GM23338 (cell line): ENCODE measurements around the gene SETBP1. TPM values are rescaled to one million over a fixed set of nuclear protein-coding genes. Genes with fewer than 3 reads are reported as not detected.

Experiments used
- ATAC-seq: fragments of 200-7000 bp; cut with Tn5 transposase; 3 replicates; pipeline ENCODE4 v1.9.1; 2020
- DNase-seq: peaks from one replicate; pipeline ENCODE4 v3.0.0-alpha.2; 2015; ENCODE audit warnings: low spot score
- H2AFZ ChIP-seq: fragments of 200-600 bp; sonication (generic); 2 replicates; pipeline ENCODE4 v1.8.0; 2016; ENCODE audit warnings: antibody characterized with exemption, mild to moderate bottlenecking, moderate library complexity
- H3F3A ChIP-seq: fragments of 200-600 bp; sonication (generic); replicated peaks from 2 replicates; pipeline ENCODE4 v1.8.0; 2017; ENCODE audit warnings: antibody characterized with exemption, mixed run types, low read depth
- H3K27ac ChIP-seq: fragments of 200-600 bp; sonication (generic); 2 replicates; pipeline ENCODE4 v1.6.1; 2016; ENCODE audit warnings: low read depth
- H3K27me3 ChIP-seq: fragments of 200-600 bp; sonication (generic); 2 replicates; pipeline ENCODE4 v1.8.0; 2016; ENCODE audit warnings: mild to moderate bottlenecking, mixed run types, moderate library complexity; ENCODE audit not compliant: insufficient read depth
- H3K36me3 ChIP-seq: fragments of 200-600 bp; sonication (generic); 2 replicates; pipeline ENCODE4 v1.8.0; 2016; ENCODE audit warnings: mild to moderate bottlenecking; ENCODE audit not compliant: insufficient read depth
- H3K4me1 ChIP-seq: fragments of 200-600 bp; sonication (generic); 2 replicates; pipeline ENCODE4 v1.8.0; 2016; ENCODE audit warnings: mild to moderate bottlenecking, moderate library complexity; ENCODE audit not compliant: insufficient read depth
- H3K4me2 ChIP-seq: fragments of 200-600 bp; sonication (generic); 2 replicates; pipeline ENCODE4 v1.7.1; 2017; ENCODE audit warnings: mixed run types
- H3K4me3 ChIP-seq: fragments of 200-600 bp; sonication (generic); 2 replicates; pipeline ENCODE4 v1.6.1; 2016; ENCODE audit warnings: mixed run types
- H3K79me2 ChIP-seq: fragments of 200-600 bp; sonication (generic); replicated peaks from 2 replicates; pipeline ENCODE4 v1.8.0; 2017; ENCODE audit warnings: mild to moderate bottlenecking; ENCODE audit not compliant: insufficient read depth
- H3K9me2 ChIP-seq: fragments of 200-600 bp; sonication (generic); 2 replicates; pipeline ENCODE4 v1.8.0; 2017; ENCODE audit not compliant: insufficient read depth
- H4K20me1 ChIP-seq: fragments of 200-600 bp; sonication (generic); replicated peaks from 2 replicates; pipeline ENCODE4 v1.8.0; 2017; ENCODE audit warnings: mild to moderate bottlenecking; ENCODE audit not compliant: insufficient read depth
- H3K27ac Mint-ChIP-seq: 2 replicates; pipeline ENCODE4 v1.8.0; 2020; ENCODE audit warnings: inconsistent platforms, mild to moderate bottlenecking, moderate library complexity, mixed read lengths
- H3K27me3 Mint-ChIP-seq: 3 replicates; pipeline ENCODE4 v1.8.0; 2022; ENCODE audit warnings: low read depth, mild to moderate bottlenecking, moderate library complexity, mixed read lengths, inconsistent platforms; ENCODE audit not compliant: insufficient read depth, poor library complexity
- H3K36me3 Mint-ChIP-seq: 3 replicates; pipeline ENCODE4 v1.8.0; 2021; ENCODE audit warnings: low read depth, mild to moderate bottlenecking, inconsistent platforms, moderate library complexity, mixed read lengths
- H3K4me1 Mint-ChIP-seq: 3 replicates; pipeline ENCODE4 v1.8.0; 2020; ENCODE audit warnings: mild to moderate bottlenecking, inconsistent platforms, mixed read lengths
- H3K4me3 Mint-ChIP-seq: 3 replicates; pipeline ENCODE4 v1.8.0; 2021; ENCODE audit warnings: moderate library complexity, mild to moderate bottlenecking, inconsistent platforms, mixed read lengths
- H3K9me3 Mint-ChIP-seq: 3 replicates; pipeline ENCODE4 v1.8.0; 2020; ENCODE audit warnings: moderate library complexity, mild to moderate bottlenecking, inconsistent platforms, mixed read lengths
- CREB1 ChIP-seq: fragments of 250-450 bp; sonication (Bioruptor Pico); IDR thresholded peaks from 2 replicates; pipeline ENCODE4 v1.5.0; 2020; ENCODE audit warnings: low read depth, mild to moderate bottlenecking, moderate library complexity
- ETS1 ChIP-seq: IDR thresholded peaks from 2 replicates; pipeline ENCODE4 v1.6.1; 2016; ENCODE audit warnings: antibody characterized with exemption
- EZH2phosphoT487 ChIP-seq: fragments of 200-600 bp; sonication (generic); IDR thresholded peaks from one replicate; pipeline ENCODE4 v1.8.1; 2018; ENCODE audit warnings: antibody characterized with exemption; ENCODE audit not compliant: unreplicated experiment
- JUNB ChIP-seq: IDR thresholded peaks from one replicate; pipeline ENCODE4 v1.6.1; 2016; ENCODE audit warnings: antibody characterized with exemption; ENCODE audit not compliant: unreplicated experiment
- NANOG ChIP-seq: IDR thresholded peaks from 2 replicates; pipeline ENCODE4 v1.6.1; 2016; ENCODE audit warnings: antibody characterized with exemption, borderline replicate concordance
- POLR2AphosphoS5 ChIP-seq: IDR thresholded peaks from 2 replicates; pipeline ENCODE4 v1.6.1; 2016; ENCODE audit warnings: antibody characterized with exemption, low read depth
- ZNF114 ChIP-seq: fragments of 250-450 bp; sonication (Bioruptor Pico); IDR thresholded peaks from 2 replicates; pipeline ENCODE4 v1.5.0; 2020; ENCODE audit warnings: mild to moderate bottlenecking, moderate library complexity
- ZNF331 ChIP-seq: fragments of 250-450 bp; sonication (Bioruptor Pico); IDR thresholded peaks from 2 replicates; pipeline ENCODE4 v1.5.0; 2020; ENCODE audit warnings: low read depth, mild to moderate bottlenecking, moderate library complexity
- polyA plus RNA-seq: library from polyadenylated mRNA; unstranded; fragments of >200 nt; fragmentation: Nextera tagmentation; extraction: Ambion mirVana; gene quantifications from 2 replicates; pipeline ENCODE4 v1.2.1, GENCODE V29; 2016
- total RNA-seq: library from RNA; depleted of rRNA; stranded (reverse); fragments of >200 nt; shearing (Covaris generic); gene quantifications from 2 replicates; pipeline ENCODE4 v1.2.3, GENCODE V29; 2014
- TF ChIP-seq, protein P1 (sequence below): fragments of 250-450 bp; sonication (Bioruptor Pico); IDR thresholded peaks from 2 replicates; pipeline ENCODE4 v1.5.0; 2020; ENCODE audit warnings: mild to moderate bottlenecking, moderate library complexity

SETBP1 gene
- total and polyA plus RNA-seq, 2 experiments from 2014 or later = 1.6 to 5.5 TPM

GRCh38 chr18:44828080-44828479 is 147.4 kb downstream of the SETBP1 start:
- Mint-ChIP-seq H3K27ac (no peak overlapping the region), H3K9me3 (no peaks in the 10 kb centered on the region), H3K4me1 (peaks cover 22% of the 10 kb centered on the region), H3K27me3 (peaks cover 5% of the 10 kb centered on the region), H3K4me3 (no peak overlapping the region), H3K36me3 (no peaks in the 10 kb centered on the region)
- H3K4me1 ChIP-seq = no peaks in the 10 kb centered on the region; the same call in 1 of the 2 replicates
- H3K27ac ChIP-seq = no peak overlapping the region
- H3K4me2 ChIP-seq = no peak overlapping the region
- no peak overlapping the region for H3K4me3 ChIP-seq
- H3F3A ChIP-seq = no peaks in the 10 kb centered on the region
- no peaks in the 10 kb centered on the region for H3K36me3 ChIP-seq
- no peaks in the 10 kb centered on the region for H3K79me2 ChIP-seq
- peaks cover 21% of the 10 kb centered on the region; the same call in 1 of the 2 replicates for H3K9me2 ChIP-seq
- TF ChIP-seq, protein P1, sequence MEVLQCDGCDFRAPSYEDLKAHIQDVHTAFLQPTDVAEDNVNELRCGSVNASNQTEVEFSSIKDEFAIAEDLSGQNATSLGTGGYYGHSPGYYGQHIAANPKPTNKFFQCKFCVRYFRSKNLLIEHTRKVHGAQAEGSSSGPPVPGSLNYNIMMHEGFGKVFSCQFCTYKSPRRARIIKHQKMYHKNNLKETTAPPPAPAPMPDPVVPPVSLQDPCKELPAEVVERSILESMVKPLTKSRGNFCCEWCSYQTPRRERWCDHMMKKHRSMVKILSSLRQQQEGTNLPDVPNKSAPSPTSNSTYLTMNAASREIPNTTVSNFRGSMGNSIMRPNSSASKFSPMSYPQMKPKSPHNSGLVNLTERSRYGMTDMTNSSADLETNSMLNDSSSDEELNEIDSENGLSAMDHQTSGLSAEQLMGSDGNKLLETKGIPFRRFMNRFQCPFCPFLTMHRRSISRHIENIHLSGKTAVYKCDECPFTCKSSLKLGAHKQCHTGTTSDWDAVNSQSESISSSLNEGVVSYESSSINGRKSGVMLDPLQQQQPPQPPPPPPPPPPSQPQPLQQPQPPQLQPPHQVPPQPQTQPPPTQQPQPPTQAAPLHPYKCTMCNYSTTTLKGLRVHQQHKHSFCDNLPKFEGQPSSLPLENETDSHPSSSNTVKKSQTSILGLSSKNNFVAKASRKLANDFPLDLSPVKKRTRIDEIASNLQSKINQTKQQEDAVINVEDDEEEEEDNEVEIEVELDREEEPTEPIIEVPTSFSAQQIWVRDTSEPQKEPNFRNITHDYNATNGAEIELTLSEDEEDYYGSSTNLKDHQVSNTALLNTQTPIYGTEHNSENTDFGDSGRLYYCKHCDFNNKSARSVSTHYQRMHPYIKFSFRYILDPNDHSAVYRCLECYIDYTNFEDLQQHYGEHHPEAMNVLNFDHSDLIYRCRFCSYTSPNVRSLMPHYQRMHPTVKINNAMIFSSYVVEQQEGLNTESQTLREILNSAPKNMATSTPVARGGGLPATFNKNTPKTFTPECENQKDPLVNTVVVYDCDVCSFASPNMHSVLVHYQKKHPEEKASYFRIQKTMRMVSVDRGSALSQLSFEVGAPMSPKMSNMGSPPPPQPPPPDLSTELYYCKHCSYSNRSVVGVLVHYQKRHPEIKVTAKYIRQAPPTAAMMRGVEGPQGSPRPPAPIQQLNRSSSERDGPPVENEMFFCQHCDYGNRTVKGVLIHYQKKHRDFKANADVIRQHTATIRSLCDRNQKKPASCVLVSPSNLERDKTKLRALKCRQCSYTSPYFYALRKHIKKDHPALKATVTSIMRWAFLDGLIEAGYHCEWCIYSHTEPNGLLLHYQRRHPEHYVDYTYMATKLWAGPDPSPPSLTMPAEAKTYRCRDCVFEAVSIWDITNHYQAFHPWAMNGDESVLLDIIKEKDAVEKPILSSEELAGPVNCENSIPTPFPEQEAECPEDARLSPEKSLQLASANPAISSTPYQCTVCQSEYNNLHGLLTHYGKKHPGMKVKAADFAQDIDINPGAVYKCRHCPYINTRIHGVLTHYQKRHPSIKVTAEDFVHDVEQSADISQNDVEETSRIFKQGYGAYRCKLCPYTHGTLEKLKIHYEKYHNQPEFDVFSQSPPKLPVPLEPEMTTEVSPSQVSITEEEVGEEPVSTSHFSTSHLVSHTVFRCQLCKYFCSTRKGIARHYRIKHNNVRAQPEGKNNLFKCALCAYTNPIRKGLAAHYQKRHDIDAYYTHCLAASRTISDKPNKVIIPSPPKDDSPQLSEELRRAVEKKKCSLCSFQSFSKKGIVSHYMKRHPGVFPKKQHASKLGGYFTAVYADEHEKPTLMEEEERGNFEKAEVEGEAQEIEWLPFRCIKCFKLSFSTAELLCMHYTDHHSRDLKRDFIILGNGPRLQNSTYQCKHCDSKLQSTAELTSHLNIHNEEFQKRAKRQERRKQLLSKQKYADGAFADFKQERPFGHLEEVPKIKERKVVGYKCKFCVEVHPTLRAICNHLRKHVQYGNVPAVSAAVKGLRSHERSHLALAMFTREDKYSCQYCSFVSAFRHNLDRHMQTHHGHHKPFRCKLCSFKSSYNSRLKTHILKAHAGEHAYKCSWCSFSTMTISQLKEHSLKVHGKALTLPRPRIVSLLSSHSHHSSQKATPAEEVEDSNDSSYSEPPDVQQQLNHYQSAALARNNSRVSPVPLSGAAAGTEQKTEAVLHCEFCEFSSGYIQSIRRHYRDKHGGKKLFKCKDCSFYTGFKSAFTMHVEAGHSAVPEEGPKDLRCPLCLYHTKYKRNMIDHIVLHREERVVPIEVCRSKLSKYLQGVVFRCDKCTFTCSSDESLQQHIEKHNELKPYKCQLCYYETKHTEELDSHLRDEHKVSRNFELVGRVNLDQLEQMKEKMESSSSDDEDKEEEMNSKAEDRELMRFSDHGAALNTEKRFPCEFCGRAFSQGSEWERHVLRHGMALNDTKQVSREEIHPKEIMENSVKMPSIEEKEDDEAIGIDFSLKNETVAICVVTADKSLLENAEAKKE (CRISPR knock-in tag) = no peak
- TF ChIP-seq ETS1 = no peak
- H2AFZ ChIP-seq = no peak overlapping the region
- no peaks in the 10 kb centered on the region for H3K27me3 ChIP-seq
- H4K20me1 ChIP-seq = no peaks in the 10 kb centered on the region
- no peak for DNase-seq
- no peak for ATAC-seq

DNA sequence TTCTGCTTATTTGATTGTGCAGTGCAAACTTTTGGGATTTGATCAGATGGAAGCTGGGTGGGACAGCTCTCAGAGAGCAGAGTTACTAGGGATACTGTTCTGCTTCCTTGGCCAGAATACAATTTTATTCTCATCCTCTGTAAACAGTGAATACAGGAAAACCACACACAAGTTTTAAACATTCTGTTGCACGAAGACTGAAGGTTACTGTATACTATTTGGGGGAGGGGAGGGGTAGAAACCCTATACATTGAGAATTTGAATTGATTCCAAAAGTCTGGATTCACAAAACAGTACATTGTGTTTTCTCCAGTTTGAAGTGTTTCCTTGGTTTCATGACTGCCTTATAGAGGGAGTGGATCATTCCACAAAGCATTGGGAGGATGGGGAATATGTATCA is 149.9 kb downstream of the SETBP1 start:
- no peak overlapping the region for H2AFZ ChIP-seq
- no peaks in the 10 kb centered on the region for H3K79me2 ChIP-seq
- no peak overlapping the region for H3K4me3 ChIP-seq
- DNase-seq (no peak), ATAC-seq (no peak)
- H3K4me2 ChIP-seq = no peak overlapping the region
- no peaks in the 10 kb centered on the region; the same call in 2 of the 3 replicates for H3K9me3 Mint-ChIP-seq
- no peak overlapping the region for H3K4me3 Mint-ChIP-seq
- H3K36me3 ChIP-seq = no peaks in the 10 kb centered on the region
- H3K4me1 ChIP-seq = peaks cover 12% of the 10 kb centered on the region; the same call in 1 of the 2 replicates
- no peaks in the 10 kb centered on the region for H3F3A ChIP-seq
- H3K27me3 ChIP-seq = no peaks in the 10 kb centered on the region
- peaks cover 35% of the 10 kb centered on the region for H3K4me1 Mint-ChIP-seq
- H3K36me3 Mint-ChIP-seq = no peaks in the 10 kb centered on the region; the same call in 2 of the 3 replicates
- no peak overlapping the region for H3K27ac ChIP-seq
- H3K27me3 Mint-ChIP-seq = peaks cover 7% of the 10 kb centered on the region
- no peaks in the 10 kb centered on the region for H4K20me1 ChIP-seq
- no peak overlapping the region for H3K27ac Mint-ChIP-seq
- H3K9me2 ChIP-seq = peaks cover 21% of the 10 kb centered on the region; the same call in 1 of the 2 replicates
- TF ChIP-seq ETS1 = no peak
- TF ChIP-seq NANOG = no peak
- no peak for TF ChIP-seq JUNB
- no peak for TF ChIP-seq POLR2AphosphoS5
- no peak for TF ChIP-seq ZNF331 (CRISPR knock-in tag)
- TF ChIP-seq CREB1 (CRISPR knock-in tag) = no peak
- no peak for TF ChIP-seq EZH2phosphoT487
- TF ChIP-seq ZNF114 (CRISPR knock-in tag) = no peak
